ENCODE measurements around the gene NR2F1. TPM values are rescaled to one million over a fixed set of nuclear protein-coding genes. Genes with fewer than 3 reads are reported as not detected.

The NR2F1 gene
- total and polyA plus RNA-seq, 2 donors (not counting 1 experiment from before 2014, with no cell fraction given), result not detected

GRCh38 chr5:93611273-93611975, 28.4 kb downstream of the NR2F1 start:
- ChIA-PET POLR2A (no interaction called here), CTCF (interaction anchor here (0.6 to 1.2 kb wide), 3 partner anchors 29 to 1136 kb away, joined by 3 read pairs; no protein-coding TSS in a partner anchor)
- H3K4me3 ChIP-seq (ENCODE audit: control extremely low read depth in 1 of 5, extremely low read depth in 1 of 5, insufficient read depth in 1 of 5, low read depth in 2 of 5, low read length in 4 of 5), result no peak overlapping the region
- no peaks in the 10 kb centered on the region for H4K20me1 ChIP-seq (ENCODE audit: control insufficient read depth, insufficient read depth, low read length, poor library complexity, severe bottlenecking)
- H3K4me1 ChIP-seq (ENCODE audit: control insufficient read depth in 2 of 2, insufficient read depth in 2 of 2, low read length in 2 of 2), result peaks cover 8 to 22% of the 10 kb centered on the region in 2 donors
- Mint-ChIP-seq H3K9me3 (ENCODE audit: insufficient read depth) (no peaks in the 10 kb centered on the region), H3K27ac (no peak overlapping the region), H3K4me1 (peaks cover 16% of the 10 kb centered on the region), H3K4me3 (no peak overlapping the region), H3K27me3 (peaks cover 73% of the 10 kb centered on the region)
- H3K27ac ChIP-seq (ENCODE audit: low read length in 2 of 2), result no peak overlapping the region
- peaks cover 3 to 8% (median 7%) of the 10 kb centered on the region in 3 donors for H3K9me3 ChIP-seq (ENCODE audit: control extremely low read depth in 1 of 3, control insufficient read depth in 2 of 3, insufficient read depth in 1 of 3, low read length in 2 of 3)
- H3K9ac ChIP-seq (ENCODE audit: low read length), result no peak overlapping the region
- no peak for ATAC-seq (ENCODE audit: low read depth)
- no peak overlapping the region for H3K4me2 ChIP-seq (replicated peaks; ENCODE audit: low read depth, low read length, poor library complexity, severe bottlenecking)
- peak; percentile 47 for DNase-seq
- H2AFZ ChIP-seq (ENCODE audit: insufficient read depth, low read depth, low read length, poor library complexity, severe bottlenecking), result no peak overlapping the region
- intact Hi-C loops (cut with micrococcal nuclease), result no loop called here
- TF ChIP-seq CTCF (IDR thresholded peaks at IDR 0.05) (no peak), EZH2 (IDR thresholded peaks at IDR 0.05; ENCODE audit: borderline replicate concordance, insufficient read depth, low read depth, low read length, poor library complexity, severe bottlenecking) (no peak)
- no peaks in the 10 kb centered on the region for H3K36me3 ChIP-seq (replicated peaks in 1 of 2; ENCODE audit: control extremely low read depth in 1 of 2, control insufficient read depth in 1 of 2, extremely low read depth in 1 of 2, insufficient read depth in 2 of 2, low read length in 1 of 2)
- WGBS (ENCODE audit: insufficient coverage), result 5% methylated on average over 5 of the region's 9 CpGs
- H3K79me2 ChIP-seq (ENCODE audit: control insufficient read depth, insufficient read depth, low read length), result no peaks in the 10 kb centered on the region
- peaks cover 11 to 80% (median 61%) of the 10 kb centered on the region in 4 experiments for H3K27me3 ChIP-seq (replicated peaks in 1 of 4; ENCODE audit: control extremely low read depth in 1 of 4, control insufficient read depth in 3 of 4, insufficient read depth in 4 of 4, low read length in 3 of 4)
